ENCODE data around the gene KIAA1671. TPM values are rescaled to one million over a fixed set of nuclear protein-coding genes. Genes with fewer than 3 reads are reported as not detected.

KIAA1671 gene
- total RNA-seq, 2 donors from 2014 or later, result 82.5 to 94.3 TPM

- H3K4me1 ChIP-seq, result peaks cover 1% of the 10 kb centered on the region
- no peak for TF ChIP-seq CTCF (IDR thresholded peaks at IDR 0.05)
- no peak for DNase-seq
Observed at GRCh38 chr22:24982301-24983056, 30.0 kb downstream of the KIAA1671 start.

GRCh38 chr22:24983151-24983550 is 30.6 kb downstream of the KIAA1671 start:
- no peak for TF ChIP-seq CTCF (IDR thresholded peaks at IDR 0.05)
- no peak overlapping the region for H3K27ac ChIP-seq
- intact Hi-C loops (cut with DNase I), result no loop called here

More at GRCh38 chr22:24982301-24983056, 30.0 kb downstream of the KIAA1671 start:
- no peaks in the 10 kb centered on the region for H3K9me3 ChIP-seq
- H3K4me3 ChIP-seq, result no peak overlapping the region
- no peak overlapping the region for H3K9ac ChIP-seq (ENCODE audit: low read depth in 2 of 2, low read length in 2 of 2)
- H3K27ac ChIP-seq, result no peak overlapping the region
- no peaks in the 10 kb centered on the region for H3K36me3 ChIP-seq
- intact Hi-C loops (cut with DNase I), result no loop called here
- no peaks in the 10 kb centered on the region for H3K27me3 ChIP-seq

DNA sequence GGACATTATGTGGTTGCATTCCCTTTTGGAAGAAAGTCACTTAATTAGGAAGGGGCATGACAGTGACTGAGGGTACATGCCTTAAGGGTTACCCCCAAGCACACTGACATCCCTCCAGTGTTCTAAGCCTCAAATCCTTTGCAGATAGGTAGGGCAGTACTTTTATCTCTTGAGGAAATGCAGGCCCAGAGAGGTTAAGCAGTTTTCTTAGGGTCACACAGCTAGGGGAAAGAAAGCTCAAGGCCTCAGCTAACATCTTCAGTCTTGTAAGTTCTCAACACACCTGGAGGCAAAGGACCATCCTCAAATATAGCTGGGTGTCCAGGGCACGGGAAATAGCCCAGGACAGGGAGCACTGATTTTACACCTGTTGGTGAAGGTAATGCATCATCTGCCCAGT is 31.6 kb downstream of the KIAA1671 start:
- no peaks in the 10 kb centered on the region for H3K4me1 ChIP-seq
- no peaks in the 10 kb centered on the region for H3K36me3 ChIP-seq
- no peaks in the 10 kb centered on the region for H3K9me3 ChIP-seq
- no peaks in the 10 kb centered on the region for H3K27me3 ChIP-seq
- no peak for DNase-seq
- H3K4me3 ChIP-seq, result no peak overlapping the region
- no peak for TF ChIP-seq CTCF (IDR thresholded peaks at IDR 0.05)
- H3K27ac ChIP-seq, result no peak overlapping the region
- no peak overlapping the region for H3K9ac ChIP-seq (ENCODE audit: low read depth in 2 of 2, low read length in 2 of 2)
- intact Hi-C loops (cut with DNase I), result no loop called here

More at GRCh38 chr22:24983151-24983550, 30.6 kb downstream of the KIAA1671 start:
- Histone ChIP-seq H3K9me3 (no peaks in the 10 kb centered on the region), H3K4me3 (no peak overlapping the region), H3K9ac (ENCODE audit: low read depth in 2 of 2, low read length in 2 of 2) (no peak overlapping the region), H3K36me3 (no peaks in the 10 kb centered on the region), H3K4me1 (no peaks in the 10 kb centered on the region), H3K27me3 (no peaks in the 10 kb centered on the region)
- DNase-seq, result no peak

GRCh38 chr22:24985826-24986214 is 33.3 kb downstream of the KIAA1671 start:
- Histone ChIP-seq H3K36me3 (no peaks in the 10 kb centered on the region), H3K9me3 (no peaks in the 10 kb centered on the region), H3K9ac (ENCODE audit: low read depth in 2 of 2, low read length in 2 of 2) (no peak overlapping the region), H3K27ac (no peak overlapping the region), H3K4me1 (peaks cover 4% of the 10 kb centered on the region), H3K27me3 (no peaks in the 10 kb centered on the region), H3K4me3 (no peak overlapping the region)
- intact Hi-C loops (cut with DNase I), result no loop called here
- no peak for DNase-seq
- no peak for TF ChIP-seq CTCF (IDR thresholded peaks at IDR 0.05)

- Histone ChIP-seq H3K9ac (ENCODE audit: low read depth in 2 of 2, low read length in 2 of 2) (no peak overlapping the region), H3K9me3 (no peaks in the 10 kb centered on the region), H3K4me3 (no peak overlapping the region), H3K27me3 (no peaks in the 10 kb centered on the region), H3K27ac (no peak overlapping the region), H3K36me3 (no peaks in the 10 kb centered on the region), H3K4me1 (peaks cover 4% of the 10 kb centered on the region)
- intact Hi-C loops (cut with DNase I), result no loop called here
- TF ChIP-seq CTCF (IDR thresholded peaks at IDR 0.05), result no peak
- DNase-seq, result peak; percentile 51
Observed at GRCh38 chr22:24986816-24987215, 34.3 kb downstream of the KIAA1671 start.

Measured in colonic mucosa (tissue), 4 donors.